Colonic mucosa (tissue), 4 donors: ENCODE measurements around the gene USP28. TPM values are rescaled to one million over a fixed set of nuclear protein-coding genes. Genes with fewer than 3 reads are reported as not detected.
"Not testable (repeated sequence)": the region's sequence is repeated elsewhere in the genome, so short reads cannot be mapped to it uniquely, and the experiment has no call there.

Experiments used
- DNase-seq: peaks from one replicate; pipeline ENCODE4 v3.0.0-alpha.2; 2020
- H3K27ac ChIP-seq: fragments of 200-600 bp; one replicate; pipeline ENCODE4 v1.8.0; 2021
- H3K27me3 ChIP-seq: fragments of 200-600 bp; one replicate; pipeline ENCODE4 v1.8.0; 2021
- H3K36me3 ChIP-seq: fragments of 200-600 bp; one replicate; pipeline ENCODE4 v1.8.0; 2021
- H3K4me1 ChIP-seq: fragments of 200-600 bp; one replicate; pipeline ENCODE4 v1.8.0; 2021; ENCODE audit warnings: mild to moderate bottlenecking
- H3K4me3 ChIP-seq: fragments of 200-600 bp; one replicate; pipeline ENCODE4 v1.8.0; 2021
- H3K9ac ChIP-seq, 2 donors: one replicate each; pipeline ENCODE4 v1.7.0; 2013; ENCODE audit warnings: control low read depth in 2 of 2, low read depth in 2 of 2, low read length in 2 of 2
- H3K9me3 ChIP-seq: fragments of 200-600 bp; one replicate; pipeline ENCODE4 v1.8.0; 2021
- CTCF ChIP-seq: fragments of 200-600 bp; IDR thresholded peaks from one replicate; pipeline ENCODE4 v1.8.0; 2022; ENCODE audit warnings: antibody characterized with exemption, mild to moderate bottlenecking
- intact Hi-C: fragments of 100-400 bp; cut with DNase I; formaldehyde crosslinking; loops from one replicate; pipeline ENCODE4 v1.14.1; 2022
- total RNA-seq, 2 donors: library from RNA; stranded (reverse); fragmentation: NEBNext Ultra II Directional in 1 of 2; extraction: Animal tissue kit (Norgen Biotek cat#: 25700) in 1 of 2; gene quantifications; one replicate each; pipeline ENCODE4 v1.2.1, GENCODE V29; 2021
- donor health status: healthy.
- donor health status: DM: no; HTN: no; CAD: no.
- donor health status: DM: no; HTN: no; CAD: no.

The USP28 gene
- total RNA-seq, 2 donors from 2014 or later = 25.7 to 35.3 TPM

- Histone ChIP-seq H3K4me1 (peaks cover 6% of the 10 kb centered on the region), H3K27ac (no peak overlapping the region), H3K36me3 (no peaks in the 10 kb centered on the region), H3K9me3 (no peaks in the 10 kb centered on the region), H3K9ac (no peak overlapping the region), H3K4me3 (no peak overlapping the region), H3K27me3 (no peaks in the 10 kb centered on the region)
- no peak for TF ChIP-seq CTCF
- intact Hi-C loops = no loop called here
- DNase-seq = no peak
Observed at GRCh38 chr11:113771964-113772363, 103.4 kb downstream of the USP28 start.

- no peak for TF ChIP-seq CTCF
- no peak for DNase-seq
- Histone ChIP-seq H3K27me3 (no peaks in the 10 kb centered on the region), H3K36me3 (no peaks in the 10 kb centered on the region), H3K27ac (no peak overlapping the region), H3K4me1 (no peaks in the 10 kb centered on the region), H3K4me3 (no peak overlapping the region), H3K9me3 (no peaks in the 10 kb centered on the region), H3K9ac (no peak overlapping the region)
- intact Hi-C loops = no loop called here
Observed at GRCh38 chr11:113764527-113765219, 110.7 kb downstream of the USP28 start.

- H3K4me1 ChIP-seq, H3K4me3 ChIP-seq, H3K9ac ChIP-seq, DNase-seq, H3K27me3 ChIP-seq, H3K9me3 ChIP-seq, H3K36me3 ChIP-seq, intact Hi-C loops, H3K27ac ChIP-seq: not testable (repeated sequence)
Observed at GRCh38 chr11:113763040-113763439, 112.3 kb downstream of the USP28 start.

- no peaks in the 10 kb centered on the region for H3K27me3 ChIP-seq
- H3K9ac ChIP-seq = no peak overlapping the region
- no peak for DNase-seq
- no peak overlapping the region for H3K4me3 ChIP-seq
- intact Hi-C loops = no loop called here
- H3K4me1 ChIP-seq = no peaks in the 10 kb centered on the region
- H3K9me3 ChIP-seq = no peaks in the 10 kb centered on the region
- no peak for TF ChIP-seq CTCF
- H3K36me3 ChIP-seq = peaks cover 6% of the 10 kb centered on the region
- H3K27ac ChIP-seq = no peak overlapping the region
Observed at GRCh38 chr11:113760241-113760640, 115.1 kb downstream of the USP28 start.

GRCh38 chr11:113752932-113753331 lies 122.4 kb downstream of the USP28 start:
- no peaks in the 10 kb centered on the region for H3K27me3 ChIP-seq
- H3K27ac ChIP-seq = no peak overlapping the region
- no peaks in the 10 kb centered on the region for H3K9me3 ChIP-seq
- H3K9ac ChIP-seq = no peak overlapping the region
- H3K4me3 ChIP-seq = no peak overlapping the region
- intact Hi-C loops = no loop called here
- no peaks in the 10 kb centered on the region for H3K4me1 ChIP-seq
- no peak for DNase-seq
- TF ChIP-seq CTCF = no peak
- peaks cover 10% of the 10 kb centered on the region for H3K36me3 ChIP-seq

Other genes with a start within 250 kb of the USP28 start
- gene TMPRSS5, start 169.3 kb downstream of the USP28 start, total RNA-seq = under 1 TPM; 0.11 to 0.59 TPM
- gene ZW10, start 101.9 kb downstream of the USP28 start, total RNA-seq = 10 to 100 TPM; 12.3 to 17.8 TPM
- gene CLDN25, start 95.8 kb downstream of the USP28 start, total RNA-seq = not detected
- gene HTR3B, start 29.2 kb upstream of the USP28 start, total RNA-seq = not detected
- under 1 TPM in 1 of 2 donors, not detected in 1; 0.90 TPM for gene HTR3A, start 99.5 kb upstream of the USP28 start, total RNA-seq
- 10 to 100 TPM in 1 of 2 donors, 1 to 10 TPM in 1; 2.0 to 13.7 TPM for gene ZBTB16, start 184.1 kb upstream of the USP28 start, total RNA-seq